GM12864 (cell line): ENCODE data around the gene MSANTD1.

Experiments
- DNase-seq: peaks from one replicate; pipeline ENCODE4 v3.0.0-alpha.2; 2011; ENCODE audit warnings: low read depth
- H3K4me3 ChIP-seq: 2 replicates; pipeline ENCODE4 v1.5.1; 2011; ENCODE audit warnings: mild to moderate bottlenecking, low read depth, low read length, control low read depth
- CTCF ChIP-seq: IDR thresholded peaks from 2 replicates; pipeline ENCODE4 v1.5.1; 2011; ENCODE audit warnings: low read depth, mild to moderate bottlenecking, moderate library complexity, low read length, control low read depth, inconsistent platforms; ENCODE audit errors: missing control alignments

MSANTD1 gene

GRCh38 chr4:3257103-3257555 lies 8.2 kb downstream of the MSANTD1 start:
- no peak for TF ChIP-seq CTCF
- no peak overlapping the region for H3K4me3 ChIP-seq
- no peak for DNase-seq

- H3K4me3 ChIP-seq, result no peak overlapping the region
- no peak for TF ChIP-seq CTCF
- no peak for DNase-seq
These were observed 8.9 kb downstream of the MSANTD1 start for GRCh38 chr4:3257556-3258482.

GRCh38 chr4:3261411-3262207 lies 12.7 kb downstream of the MSANTD1 start:
- no peak overlapping the region for H3K4me3 ChIP-seq
- DNase-seq, result no peak
- no peak for TF ChIP-seq CTCF

GRCh38 chr4:3262208-3263052 lies 13.5 kb downstream of the MSANTD1 start:
- no peak overlapping the region for H3K4me3 ChIP-seq
- no peak for DNase-seq

GRCh38 chr4:3263053-3263875 lies 14.3 kb downstream of the MSANTD1 start:
- no peak for TF ChIP-seq CTCF
- no peak overlapping the region for H3K4me3 ChIP-seq
- no peak for DNase-seq

More at GRCh38 chr4:3262208-3263052, 13.5 kb downstream of the MSANTD1 start:
- no peak for TF ChIP-seq CTCF

- no peak for DNase-seq
- TF ChIP-seq CTCF, result no peak
- no peak overlapping the region for H3K4me3 ChIP-seq
These were observed 14.9 kb downstream of the MSANTD1 start for GRCh38 chr4:3263876-3264193.
